GM19193 (cell line): Measurements from ENCODE around the gene GRPEL2.

ENCODE experiments used
- POLR2A ChIP-seq: IDR thresholded peaks from 4 replicates; pipeline ENCODE4 v1.6.1; 2011; ENCODE audit not compliant: insufficient read depth, insufficient read length; ENCODE audit errors: extremely low read depth

Gene GRPEL2

GRCh38 chr5:149376711-149377447 lies 31.6 kb downstream of the GRPEL2 start:
- TF ChIP-seq POLR2A = no peak

- TF ChIP-seq POLR2A = no peak
Observed at GRCh38 chr5:149378241-149378820, 33.0 kb downstream of the GRPEL2 start.

GRCh38 chr5:149379177-149379761 lies 34.0 kb downstream of the GRPEL2 start, which contains the start of gene IL17B:
Gene IL17B (minus strand): TSS chr5:149379292. CDS start chr5:149379225, 67 bp downstream.
- no peak for TF ChIP-seq POLR2A

GRCh38 chr5:149379818-149380374 lies 34.6 kb downstream of the GRPEL2 start:
- TF ChIP-seq POLR2A = no peak

GRCh38 chr5:149380466-149381121 lies 35.3 kb downstream of the GRPEL2 start:
- TF ChIP-seq POLR2A = no peak

GRCh38 chr5:149381261-149381985 lies 36.1 kb downstream of the GRPEL2 start:
- no peak for TF ChIP-seq POLR2A

- TF ChIP-seq POLR2A = no peak
Observed at GRCh38 chr5:149381986-149382338, 36.7 kb downstream of the GRPEL2 start.

GRCh38 chr5:149382517-149383220 lies 37.4 kb downstream of the GRPEL2 start:
- no peak for TF ChIP-seq POLR2A

- no peak for TF ChIP-seq POLR2A
Observed at GRCh38 chr5:149383399-149383798, 38.1 kb downstream of the GRPEL2 start.

GRCh38 chr5:149386166-149386565 lies 40.9 kb downstream of the GRPEL2 start:
- TF ChIP-seq POLR2A = no peak

- no peak for TF ChIP-seq POLR2A
Observed at GRCh38 chr5:149387081-149387631, 41.9 kb downstream of the GRPEL2 start.

- no peak for TF ChIP-seq POLR2A
Observed at GRCh38 chr5:149387982-149388381, 42.7 kb downstream of the GRPEL2 start.

GRCh38 chr5:149388498-149389190 lies 43.3 kb downstream of the GRPEL2 start:
- no peak for TF ChIP-seq POLR2A
